Measurements from ENCODE around the gene TNFAIP8L2.

Gene TNFAIP8L2

GRCh38 chr1:151124763-151125403 is 31.6 kb upstream of the TNFAIP8L2 start:
- H3K27ac ChIP-seq (ENCODE audit: low read depth, low read length) = no peak overlapping the region
- no peak overlapping the region for H4K8ac ChIP-seq (ENCODE audit: low read depth, low read length)
- H4K91ac ChIP-seq (ENCODE audit: low read depth, low read length) = no peak overlapping the region
- H2AFZ ChIP-seq (ENCODE audit: insufficient read depth, low read length, poor library complexity) = no peak overlapping the region
- no peaks in the 10 kb centered on the region for H3K79me2 ChIP-seq (ENCODE audit: control insufficient read depth, insufficient read depth, low read length, poor library complexity)
- H3K4me3 ChIP-seq (ENCODE audit: low read depth, low read length) = no peak overlapping the region
- no peak overlapping the region for H3K4ac ChIP-seq (ENCODE audit: low read depth, low read length)
- no peak overlapping the region for H2BK5ac ChIP-seq (ENCODE audit: low read depth, low read length, poor library complexity)
- no peaks in the 10 kb centered on the region for H3K27me3 ChIP-seq (ENCODE audit: insufficient read depth, low read length)
- no CpG with 5 or more reads among the region's 5 CpGs for WGBS (ENCODE audit: extremely low coverage, insufficient coverage, insufficient read length)
- H3K9me3 ChIP-seq (ENCODE audit: insufficient read depth, low read depth, low read length) = no peaks in the 10 kb centered on the region
- no peak overlapping the region for H2BK12ac ChIP-seq (ENCODE audit: low read length)
- H3K14ac ChIP-seq (ENCODE audit: low read length) = no peak overlapping the region
- no peaks in the 10 kb centered on the region for H3K36me3 ChIP-seq (ENCODE audit: control insufficient read depth in 1 of 2, insufficient read depth in 2 of 2, low read length in 2 of 2)
- H3K23ac ChIP-seq (ENCODE audit: low read length) = peak overlapping the region; percentile 80
- H2AK5ac ChIP-seq (ENCODE audit: low read length) = no peak overlapping the region
- H3K9ac ChIP-seq (ENCODE audit: low read length) = no peak overlapping the region
- DNase-seq = no peak
- H3K18ac ChIP-seq (ENCODE audit: low read length) = no peak overlapping the region
- no peak overlapping the region for H4K12ac ChIP-seq (ENCODE audit: low read depth, low read length)
- no peak overlapping the region for H3K4me2 ChIP-seq (ENCODE audit: low read length)
- H3K4me1 ChIP-seq (ENCODE audit: control insufficient read depth in 1 of 2, insufficient read depth in 2 of 2, low read length in 2 of 2) = peaks cover 0 to 2% of the 10 kb centered on the region in 2 experiments
- no peak overlapping the region for H2BK120ac ChIP-seq (ENCODE audit: insufficient read depth, low read length, poor library complexity)
- no peaks in the 10 kb centered on the region for H3K79me1 ChIP-seq (ENCODE audit: low read length)

DNA sequence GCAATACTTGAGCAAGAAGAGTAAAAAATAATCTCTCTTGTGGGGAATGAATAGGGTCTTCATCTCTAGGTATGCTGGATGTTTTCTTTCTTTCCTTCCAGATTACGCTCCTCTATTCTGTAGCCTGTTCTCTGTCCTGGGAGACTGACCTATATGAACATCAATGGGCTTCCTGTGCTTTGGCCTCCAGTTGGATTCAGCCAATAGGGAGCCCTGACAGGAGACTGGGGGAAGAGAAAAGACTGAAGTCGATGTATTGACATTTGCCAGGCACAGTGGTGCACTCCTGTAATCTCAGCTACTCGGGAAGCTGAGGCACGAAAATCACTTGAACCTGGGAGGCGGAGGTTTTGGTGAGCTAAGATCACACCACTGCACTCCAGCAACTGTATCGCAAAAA is 27.6 kb upstream of the TNFAIP8L2 start:
- no peak overlapping the region for H2BK120ac ChIP-seq (ENCODE audit: insufficient read depth, low read length, poor library complexity)
- peaks cover 5% of the 10 kb centered on the region for H3K9me3 ChIP-seq (ENCODE audit: insufficient read depth, low read depth, low read length)
- no peak overlapping the region for H2BK5ac ChIP-seq (ENCODE audit: low read depth, low read length, poor library complexity)
- H3K4me2 ChIP-seq (ENCODE audit: low read length) = no peak overlapping the region
- H3K14ac ChIP-seq (ENCODE audit: low read length) = no peak overlapping the region
- H3K36me3 ChIP-seq (ENCODE audit: control insufficient read depth in 1 of 2, insufficient read depth in 2 of 2, low read length in 2 of 2) = no peaks in the 10 kb centered on the region
- H2AK5ac ChIP-seq (ENCODE audit: low read length) = no peak overlapping the region
- no peak overlapping the region for H3K4me3 ChIP-seq (ENCODE audit: low read depth, low read length)
- H3K27ac ChIP-seq (ENCODE audit: low read depth, low read length) = no peak overlapping the region
- H3K18ac ChIP-seq (ENCODE audit: low read length) = no peak overlapping the region
- no peak overlapping the region for H2BK12ac ChIP-seq (ENCODE audit: low read length)
- H4K91ac ChIP-seq (ENCODE audit: low read depth, low read length) = no peak overlapping the region
- no peaks in the 10 kb centered on the region for H3K79me2 ChIP-seq (ENCODE audit: control insufficient read depth, insufficient read depth, low read length, poor library complexity)
- no peak overlapping the region for H3K23ac ChIP-seq (ENCODE audit: low read length)
- H3K27me3 ChIP-seq (ENCODE audit: insufficient read depth, low read length) = peaks cover 17% of the 10 kb centered on the region
- peaks cover 2% of the 10 kb centered on the region for H3K79me1 ChIP-seq (ENCODE audit: low read length)
- H3K4ac ChIP-seq (ENCODE audit: low read depth, low read length) = no peak overlapping the region
- peaks cover 10 to 17% of the 10 kb centered on the region in 2 experiments for H3K4me1 ChIP-seq (ENCODE audit: control insufficient read depth in 1 of 2, insufficient read depth in 2 of 2, low read length in 2 of 2)
- H2AFZ ChIP-seq (ENCODE audit: insufficient read depth, low read length, poor library complexity) = no peak overlapping the region
- H3K9ac ChIP-seq (ENCODE audit: low read length) = no peak overlapping the region
- WGBS (ENCODE audit: extremely low coverage, insufficient coverage, insufficient read length) = no CpG with 5 or more reads among the region's 6 CpGs
- no peak overlapping the region for H4K12ac ChIP-seq (ENCODE audit: low read depth, low read length)
- DNase-seq = no peak
- H4K8ac ChIP-seq (ENCODE audit: low read depth, low read length) = no peak overlapping the region

GRCh38 chr1:151130987-151131586 is 25.4 kb upstream of the TNFAIP8L2 start:
- peak overlapping the region; percentile 90 for H4K8ac ChIP-seq (ENCODE audit: low read depth, low read length)
- H2BK12ac ChIP-seq (ENCODE audit: low read length) = no peak overlapping the region
- H3K9me3 ChIP-seq (ENCODE audit: insufficient read depth, low read depth, low read length) = peaks cover 7% of the 10 kb centered on the region
- no peak overlapping the region for H4K91ac ChIP-seq (ENCODE audit: low read depth, low read length)
- peaks cover 2% of the 10 kb centered on the region for H3K79me1 ChIP-seq (ENCODE audit: low read length)
- peak; percentile 59 to 71 for DNase-seq
- no peak overlapping the region for H2AK5ac ChIP-seq (ENCODE audit: low read length)
- no peak overlapping the region for H3K23ac ChIP-seq (ENCODE audit: low read length)
- no peak overlapping the region for H3K18ac ChIP-seq (ENCODE audit: low read length)
- peak overlapping the region; percentile 9 for H2BK5ac ChIP-seq (ENCODE audit: low read depth, low read length, poor library complexity)
- peak overlapping the region; percentile 81 for H3K4me2 ChIP-seq (ENCODE audit: low read length)
- H3K9ac ChIP-seq (ENCODE audit: low read length) = no peak overlapping the region
- peak overlapping the region; percentile 58 for H3K14ac ChIP-seq (ENCODE audit: low read length)
- H3K27me3 ChIP-seq (ENCODE audit: insufficient read depth, low read length) = peaks cover 22% of the 10 kb centered on the region
- H3K4ac ChIP-seq (ENCODE audit: low read depth, low read length) = no peak overlapping the region
- peaks cover 10 to 17% of the 10 kb centered on the region in 2 experiments for H3K4me1 ChIP-seq (ENCODE audit: control insufficient read depth in 1 of 2, insufficient read depth in 2 of 2, low read length in 2 of 2)
- peak overlapping the region; percentile 85 for H2AFZ ChIP-seq (ENCODE audit: insufficient read depth, low read length, poor library complexity)
- no peak overlapping the region for H3K27ac ChIP-seq (ENCODE audit: low read depth, low read length)
- H4K12ac ChIP-seq (ENCODE audit: low read depth, low read length) = peak overlapping the region; percentile 74
- no peaks in the 10 kb centered on the region for H3K36me3 ChIP-seq (ENCODE audit: control insufficient read depth in 1 of 2, insufficient read depth in 2 of 2, low read length in 2 of 2)
- no CpG with 5 or more reads among the region's 45 CpGs for WGBS (ENCODE audit: extremely low coverage, insufficient coverage, insufficient read length)
- H3K4me3 ChIP-seq (ENCODE audit: low read depth, low read length) = peak overlapping the region; percentile 46
- no peaks in the 10 kb centered on the region for H3K79me2 ChIP-seq (ENCODE audit: control insufficient read depth, insufficient read depth, low read length, poor library complexity)
- H2BK120ac ChIP-seq (ENCODE audit: insufficient read depth, low read length, poor library complexity) = peak overlapping the region; percentile 71

GRCh38 chr1:151131701-151132334 is 24.6 kb upstream of the TNFAIP8L2 start:
- Histone ChIP-seq H3K9me3 (ENCODE audit: insufficient read depth, low read depth, low read length) (peaks cover 7% of the 10 kb centered on the region), H2BK5ac (ENCODE audit: low read depth, low read length, poor library complexity) (no peak overlapping the region), H3K18ac (ENCODE audit: low read length) (no peak overlapping the region), H3K27me3 (ENCODE audit: insufficient read depth, low read length) (peaks cover 22% of the 10 kb centered on the region), H3K27ac (ENCODE audit: low read depth, low read length) (no peak overlapping the region), H2AFZ (ENCODE audit: insufficient read depth, low read length, poor library complexity) (peak overlapping the region; percentile 76), H3K9ac (ENCODE audit: low read length) (no peak overlapping the region), H3K4me1 (ENCODE audit: control insufficient read depth in 1 of 2, insufficient read depth in 2 of 2, low read length in 2 of 2) (peaks cover 10 to 17% of the 10 kb centered on the region in 2 experiments), H4K8ac (ENCODE audit: low read depth, low read length) (peak overlapping the region; percentile 77), H3K4me3 (ENCODE audit: low read depth, low read length) (peak overlapping the region; percentile 12), H3K79me1 (ENCODE audit: low read length) (peaks cover 2% of the 10 kb centered on the region), H3K14ac (ENCODE audit: low read length) (peak overlapping the region; percentile 58), H3K79me2 (ENCODE audit: control insufficient read depth, insufficient read depth, low read length, poor library complexity) (no peaks in the 10 kb centered on the region), H4K12ac (ENCODE audit: low read depth, low read length) (peak overlapping the region; percentile 86), H3K23ac (ENCODE audit: low read length) (no peak overlapping the region), H2BK12ac (ENCODE audit: low read length) (no peak overlapping the region), H2AK5ac (ENCODE audit: low read length) (no peak overlapping the region), H3K4ac (ENCODE audit: low read depth, low read length) (no peak overlapping the region), H4K91ac (ENCODE audit: low read depth, low read length) (peak overlapping the region; percentile 48), H3K4me2 (ENCODE audit: low read length) (peak overlapping the region; percentile 81), H2BK120ac (ENCODE audit: insufficient read depth, low read length, poor library complexity) (no peak overlapping the region), H3K36me3 (ENCODE audit: control insufficient read depth in 1 of 2, insufficient read depth in 2 of 2, low read length in 2 of 2) (peaks cover 0 to 3% of the 10 kb centered on the region in 2 experiments)
- DNase-seq = no peak
- no CpG with 5 or more reads among the region's 39 CpGs for WGBS (ENCODE audit: extremely low coverage, insufficient coverage, insufficient read length)

Data from trophoblast cell (in vitro differentiated cells and primary cell).